Kidney epithelial cell (primary cell): ENCODE data around the gene MYOD1. TPM values are rescaled to one million over a fixed set of nuclear protein-coding genes. Genes with fewer than 3 reads are reported as not detected.

ENCODE experiments used
- DNase-seq: peaks from one replicate; pipeline ENCODE4 v3.0.0-alpha.2; 2010; ENCODE audit warnings: low read depth
- H3K27me3 ChIP-seq: 2 replicates; pipeline ENCODE4 v1.6.0; 2011; ENCODE audit warnings: low read length; ENCODE audit not compliant: control insufficient read depth, insufficient read depth
- H3K36me3 ChIP-seq: 2 replicates; pipeline ENCODE4 v1.5.1; 2011; ENCODE audit warnings: low read length; ENCODE audit not compliant: control insufficient read depth, insufficient read depth
- H3K4me3 ChIP-seq: 2 replicates; pipeline ENCODE4 v1.5.1; 2011; ENCODE audit warnings: low read depth, mild to moderate bottlenecking, control low read depth, low read length
- CTCF ChIP-seq: IDR thresholded peaks from 2 replicates; pipeline ENCODE4 v1.5.1; 2011; ENCODE audit warnings: mild to moderate bottlenecking, moderate library complexity, low read length, control low read depth, inconsistent platforms; ENCODE audit not compliant: insufficient read depth, poor library complexity, severe bottlenecking
- total RNA-seq: library from RNA; depleted of rRNA; stranded (reverse); fragments of >200 nt; gene quantifications from 2 replicates; pipeline ENCODE4 v1.2.3, GENCODE V29; 2015

MYOD1 gene
- total RNA-seq, 1 donor from 2014 or later = not detected

GRCh38 chr11:17765356-17766072 is 46.1 kb downstream of the MYOD1 start:
- Histone ChIP-seq H3K4me3 (no peak overlapping the region), H3K36me3 (no peaks in the 10 kb centered on the region), H3K27me3 (peaks cover 3% of the 10 kb centered on the region)
- no peak for TF ChIP-seq CTCF
- no peak for DNase-seq

DNA sequence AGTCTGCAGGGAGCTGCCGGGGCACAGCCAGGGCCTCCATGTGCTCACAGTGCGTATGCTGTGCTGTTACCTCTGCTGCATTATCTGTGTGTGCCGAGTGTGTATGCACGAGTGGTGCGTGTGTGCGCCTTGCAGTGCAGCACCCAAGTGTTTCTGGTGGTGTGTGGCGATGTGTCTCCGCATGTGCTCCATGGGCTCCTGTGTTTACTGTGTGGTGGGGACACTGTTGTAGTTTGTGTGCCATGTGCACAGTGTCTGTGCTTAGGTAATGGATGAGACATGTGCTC is 46.6 kb downstream of the MYOD1 start:
- no peaks in the 10 kb centered on the region for H3K36me3 ChIP-seq
- DNase-seq = no peak
- H3K4me3 ChIP-seq = no peak overlapping the region
- peaks cover 3% of the 10 kb centered on the region for H3K27me3 ChIP-seq
- TF ChIP-seq CTCF = no peak

GRCh38 chr11:17766590-17766989 is 47.2 kb downstream of the MYOD1 start:
- Histone ChIP-seq H3K27me3 (peaks cover 3% of the 10 kb centered on the region), H3K36me3 (no peaks in the 10 kb centered on the region), H3K4me3 (no peak overlapping the region)
- no peak for DNase-seq
- no peak for TF ChIP-seq CTCF

- Histone ChIP-seq H3K36me3 (no peaks in the 10 kb centered on the region), H3K4me3 (no peak overlapping the region), H3K27me3 (peaks cover 3% of the 10 kb centered on the region)
- DNase-seq = no peak
- no peak for TF ChIP-seq CTCF
These were observed 48.0 kb downstream of the MYOD1 start for GRCh38 chr11:17767301-17767885.

- TF ChIP-seq CTCF = no peak
- no peak for DNase-seq
- Histone ChIP-seq H3K27me3 (peaks cover 3% of the 10 kb centered on the region), H3K4me3 (no peak overlapping the region), H3K36me3 (no peaks in the 10 kb centered on the region)
These were observed 48.5 kb downstream of the MYOD1 start for GRCh38 chr11:17767914-17768313.

GRCh38 chr11:17768547-17768946 is 49.2 kb downstream of the MYOD1 start:
- Histone ChIP-seq H3K4me3 (no peak overlapping the region), H3K36me3 (no peaks in the 10 kb centered on the region), H3K27me3 (no peaks in the 10 kb centered on the region)
- TF ChIP-seq CTCF = no peak
- no peak for DNase-seq
